Vagina (tissue), 2 donors: ENCODE data around the gene BCL11A. TPM values are rescaled to one million over a fixed set of nuclear protein-coding genes. Genes with fewer than 3 reads are reported as not detected.
"Not testable (repeated sequence)": the region's sequence is repeated elsewhere in the genome, so short reads cannot be mapped to it uniquely, and the experiment has no call there.

Experiments
- DNase-seq, 2 donors: peaks; one replicate each; pipeline ENCODE4 v3.0.0-alpha.2; 2017; ENCODE audit errors: extremely low spot score in 2 of 2
- H3K27ac ChIP-seq: fragments of 200-600 bp; sonication (generic); one replicate; pipeline ENCODE4 v1.5.1; 2019
- H3K27me3 ChIP-seq: fragments of 200-600 bp; sonication (generic); one replicate; pipeline ENCODE4 v1.5.1; 2019
- H3K36me3 ChIP-seq, 2 donors: fragments of 200-600 bp; sonication (generic); one replicate each; pipeline ENCODE4 v1.5.1; 2017 to 2019
- H3K4me1 ChIP-seq: fragments of 200-600 bp; sonication (generic); one replicate; pipeline ENCODE4 v1.5.1; 2019
- H3K4me3 ChIP-seq, 2 donors: fragments of 200-600 bp; sonication (generic); 1 replicate in 1 of 2; 2 replicates in 1 of 2; pipeline ENCODE4 v1.5.1; 2016 to 2019
- H3K9me3 ChIP-seq: fragments of 200-600 bp; sonication (generic); one replicate; pipeline ENCODE4 v1.5.1; 2019
- POLR2A ChIP-seq, 2 donors: fragments of 450-650 bp; IDR thresholded peaks; one replicate each; pipeline ENCODE4 v1.6.1; 2017; ENCODE audit warnings: antibody characterized with exemption in 2 of 2, mild to moderate bottlenecking in 2 of 2, moderate library complexity in 2 of 2
- POLR2AphosphoS5 ChIP-seq, 2 donors: sonication (generic); formaldehyde crosslinking; IDR thresholded peaks; one replicate each; pipeline ENCODE4 v1.9.0; 2017; ENCODE audit warnings: antibody characterized with exemption in 2 of 2, mild to moderate bottlenecking in 2 of 2, low read depth in 1 of 2; ENCODE audit not compliant: insufficient read depth in 1 of 2
- intact Hi-C: fragments of 100-400 bp; cut with DNase I; formaldehyde crosslinking; loops from one replicate; pipeline ENCODE4 v1.15.1; 2023
- total RNA-seq: library from RNA; depleted of rRNA; stranded (reverse); fragments of >200 nt; gene quantifications from one replicate; pipeline ENCODE4 v1.2.3, GENCODE V29; 2016
- TF ChIP-seq, protein P1 (sequence below), 3 experiments: fragments of 450-650 bp in 2 of 3; fragments of 200-600 bp in 1 of 3; sonication (generic) in 1 of 3; IDR thresholded peaks; one replicate each; pipeline ENCODE4 v1.5.1; 2017 to 2019; ENCODE audit warnings: antibody characterized with exemption in 3 of 3, mild to moderate bottlenecking in 2 of 3, moderate library complexity in 2 of 3

BCL11A gene
- total RNA-seq, 1 donor from 2014 or later: 48.4 TPM

DNA sequence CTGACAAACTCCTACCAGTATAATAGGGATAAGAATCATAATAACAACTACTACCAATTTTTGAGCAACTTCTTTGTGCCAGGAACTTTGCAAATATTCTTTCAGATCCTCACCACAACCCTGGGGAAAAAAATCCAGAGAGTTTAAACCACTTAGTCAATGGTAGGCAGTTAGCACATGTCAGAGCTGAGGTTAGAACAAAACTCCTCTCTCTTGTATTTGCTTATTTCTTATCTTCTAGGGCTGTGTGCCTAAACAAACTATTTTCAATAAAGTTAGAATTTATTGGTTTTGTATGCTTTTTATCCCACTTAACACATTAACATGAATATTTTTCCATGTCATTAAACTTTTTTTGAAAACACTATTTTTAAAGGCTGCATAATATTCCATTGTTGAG is 127.1 kb downstream of the BCL11A start:
- TF ChIP-seq POLR2A (IDR thresholded peaks at IDR 0.05): no peak
- TF ChIP-seq POLR2AphosphoS5 (IDR thresholded peaks at IDR 0.05; ENCODE audit: insufficient read depth in 1 of 2, low read depth in 1 of 2): no peak
- TF ChIP-seq, protein P1, sequence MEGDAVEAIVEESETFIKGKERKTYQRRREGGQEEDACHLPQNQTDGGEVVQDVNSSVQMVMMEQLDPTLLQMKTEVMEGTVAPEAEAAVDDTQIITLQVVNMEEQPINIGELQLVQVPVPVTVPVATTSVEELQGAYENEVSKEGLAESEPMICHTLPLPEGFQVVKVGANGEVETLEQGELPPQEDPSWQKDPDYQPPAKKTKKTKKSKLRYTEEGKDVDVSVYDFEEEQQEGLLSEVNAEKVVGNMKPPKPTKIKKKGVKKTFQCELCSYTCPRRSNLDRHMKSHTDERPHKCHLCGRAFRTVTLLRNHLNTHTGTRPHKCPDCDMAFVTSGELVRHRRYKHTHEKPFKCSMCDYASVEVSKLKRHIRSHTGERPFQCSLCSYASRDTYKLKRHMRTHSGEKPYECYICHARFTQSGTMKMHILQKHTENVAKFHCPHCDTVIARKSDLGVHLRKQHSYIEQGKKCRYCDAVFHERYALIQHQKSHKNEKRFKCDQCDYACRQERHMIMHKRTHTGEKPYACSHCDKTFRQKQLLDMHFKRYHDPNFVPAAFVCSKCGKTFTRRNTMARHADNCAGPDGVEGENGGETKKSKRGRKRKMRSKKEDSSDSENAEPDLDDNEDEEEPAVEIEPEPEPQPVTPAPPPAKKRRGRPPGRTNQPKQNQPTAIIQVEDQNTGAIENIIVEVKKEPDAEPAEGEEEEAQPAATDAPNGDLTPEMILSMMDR (IDR thresholded peaks at IDR 0.05): no peak
- H3K4me1 ChIP-seq: no peaks in the 10 kb centered on the region
- intact Hi-C loops: no loop called here
- DNase-seq: no peak
- H3K27ac ChIP-seq: no peak overlapping the region
- H3K27me3 ChIP-seq: no peaks in the 10 kb centered on the region
- H3K9me3 ChIP-seq: no peaks in the 10 kb centered on the region
- H3K4me3 ChIP-seq: no peak overlapping the region
- no peaks in the 10 kb centered on the region for H3K36me3 ChIP-seq

DNA sequence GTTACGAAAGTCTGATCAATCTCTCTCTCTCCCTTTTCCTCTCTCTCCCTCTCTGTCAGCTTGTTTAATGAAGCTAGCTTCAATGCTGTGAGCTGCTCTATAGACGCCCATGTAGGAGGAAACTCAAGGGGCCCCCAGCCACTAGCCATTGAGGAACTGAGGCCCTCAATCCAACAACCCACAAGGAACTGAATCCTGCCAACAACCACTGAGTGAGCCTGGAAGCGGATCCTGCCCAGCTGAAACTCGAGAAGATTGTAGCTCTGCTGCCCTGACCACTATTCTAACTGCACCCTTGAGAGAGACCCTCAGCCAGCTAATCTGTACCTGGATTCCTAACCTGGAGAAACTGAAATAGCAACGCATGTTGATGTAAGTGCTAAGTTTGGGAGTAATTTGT is 129.2 kb downstream of the BCL11A start:
- Histone ChIP-seq H3K27ac (no peak overlapping the region), H3K4me1 (no peaks in the 10 kb centered on the region), H3K27me3 (no peaks in the 10 kb centered on the region), H3K36me3 (no peaks in the 10 kb centered on the region), H3K9me3 (no peaks in the 10 kb centered on the region), H3K4me3 (no peak overlapping the region)
- intact Hi-C loops: no loop called here
- no peak for TF ChIP-seq POLR2AphosphoS5 (IDR thresholded peaks at IDR 0.05; ENCODE audit: insufficient read depth in 1 of 2, low read depth in 1 of 2)
- no peak for TF ChIP-seq POLR2A (IDR thresholded peaks at IDR 0.05)
- TF ChIP-seq, protein P1 (IDR thresholded peaks at IDR 0.05): no peak
- no peak for DNase-seq

DNA sequence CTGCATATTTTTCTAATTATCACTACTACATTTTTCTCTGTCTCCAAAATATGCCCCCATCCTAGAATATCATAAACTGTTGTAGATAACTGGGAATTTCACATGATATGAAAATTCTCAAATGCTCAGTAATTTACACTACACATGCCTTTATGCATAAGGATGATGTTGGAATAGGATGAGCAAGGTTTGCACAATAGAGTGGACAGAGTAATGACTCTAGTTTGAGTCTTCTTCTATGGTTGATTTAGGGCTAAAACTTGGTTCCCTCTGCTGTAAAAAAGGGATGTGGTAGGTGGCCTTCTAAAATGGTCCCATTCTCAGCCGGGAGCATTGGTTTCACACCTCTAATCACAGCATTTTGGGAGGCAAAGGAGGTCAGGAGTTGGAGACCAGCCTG is 129.9 kb downstream of the BCL11A start:
- no peak for DNase-seq
- no peaks in the 10 kb centered on the region for H3K27me3 ChIP-seq
- TF ChIP-seq, protein P1 (IDR thresholded peaks at IDR 0.05): no peak
- no peak for TF ChIP-seq POLR2A (IDR thresholded peaks at IDR 0.05)
- TF ChIP-seq POLR2AphosphoS5 (IDR thresholded peaks at IDR 0.05; ENCODE audit: insufficient read depth in 1 of 2, low read depth in 1 of 2): no peak

DNA sequence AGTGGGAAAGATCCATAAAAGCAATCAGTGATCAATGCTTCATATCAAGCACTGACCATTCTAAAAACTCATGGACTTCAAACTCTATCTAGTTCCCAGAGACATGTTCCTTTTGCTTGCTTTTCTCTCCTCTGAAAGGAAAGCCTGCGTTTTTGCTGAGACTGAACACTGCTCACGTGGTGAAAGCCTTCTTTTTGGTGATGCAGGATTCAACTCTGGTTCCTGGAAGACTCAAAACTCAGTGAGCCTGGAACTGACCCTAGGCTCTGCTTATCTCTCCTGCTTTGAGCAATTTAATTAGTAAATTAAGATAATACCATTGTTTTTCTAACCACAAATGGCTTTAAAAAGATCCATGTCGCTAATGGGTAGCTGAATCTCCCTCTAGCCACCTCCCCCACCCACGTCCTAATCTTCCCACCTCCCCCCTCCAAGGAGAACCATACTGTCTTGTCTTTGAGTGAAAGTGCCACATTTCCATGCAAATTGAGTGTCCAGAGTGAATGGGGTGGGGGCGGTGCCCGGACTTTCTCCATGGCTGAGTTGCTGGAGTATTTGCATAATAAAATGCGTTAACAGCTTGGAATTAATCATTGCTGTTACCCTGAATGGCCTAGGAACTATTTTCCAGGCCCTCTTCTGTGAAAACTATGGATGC is 130.5 kb downstream of the BCL11A start:
- Histone ChIP-seq H3K27me3 (no peaks in the 10 kb centered on the region), H3K9me3 (no peaks in the 10 kb centered on the region), H3K4me3 (no peak overlapping the region), H3K27ac (no peak overlapping the region), H3K36me3 (no peaks in the 10 kb centered on the region), H3K4me1 (no peaks in the 10 kb centered on the region)
- TF ChIP-seq, protein P1 (IDR thresholded peaks at IDR 0.05): no peak
- TF ChIP-seq POLR2AphosphoS5 (IDR thresholded peaks at IDR 0.05; ENCODE audit: insufficient read depth in 1 of 2, low read depth in 1 of 2) (no peak), POLR2A (IDR thresholded peaks at IDR 0.05) (no peak)
- DNase-seq: no peak
- intact Hi-C loops: no loop called here

More for the DNA sequence above, 129.9 kb downstream of the BCL11A start:
- no peak overlapping the region for H3K4me3 ChIP-seq
- H3K36me3 ChIP-seq: no peaks in the 10 kb centered on the region
- H3K4me1 ChIP-seq: no peaks in the 10 kb centered on the region
- H3K9me3 ChIP-seq: no peaks in the 10 kb centered on the region
- no peak overlapping the region for H3K27ac ChIP-seq
- intact Hi-C loops: no loop called here

DNA sequence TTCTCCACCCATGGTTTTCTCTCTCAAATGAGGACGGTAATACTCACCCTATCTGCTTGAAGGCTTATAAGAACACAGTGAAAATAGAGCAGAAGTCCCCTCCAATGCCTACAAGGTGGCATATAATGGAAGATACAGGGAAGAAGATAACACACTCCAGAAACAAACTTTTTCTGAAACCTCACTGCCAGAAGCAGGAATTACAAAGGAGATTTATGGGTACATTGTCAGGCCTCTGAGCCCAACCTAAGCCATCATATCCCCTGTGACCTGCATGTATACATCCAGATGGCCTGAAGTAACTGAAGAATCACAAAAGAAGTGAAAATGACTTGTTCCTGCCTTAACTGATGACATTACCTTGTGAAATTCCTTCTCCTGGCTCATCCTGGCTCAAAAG is 136.2 kb downstream of the BCL11A start:
- H3K36me3 ChIP-seq, H3K27me3 ChIP-seq, H3K9me3 ChIP-seq, H3K4me1 ChIP-seq, intact Hi-C loops, H3K27ac ChIP-seq, DNase-seq, H3K4me3 ChIP-seq: not testable (repeated sequence)
